Measurements from ENCODE around the gene TXNRD3.

The TXNRD3 gene

GRCh38 chr3:126654571-126655383 is at the start of gene TXNRD3:
TXNRD3 (minus strand) TSS chr3:126655124.
- DNase-seq (ENCODE audit: low read depth in 2 of 3, low spot score in 1 of 3): peak; percentile 55 to 73 (median 69)

DNA sequence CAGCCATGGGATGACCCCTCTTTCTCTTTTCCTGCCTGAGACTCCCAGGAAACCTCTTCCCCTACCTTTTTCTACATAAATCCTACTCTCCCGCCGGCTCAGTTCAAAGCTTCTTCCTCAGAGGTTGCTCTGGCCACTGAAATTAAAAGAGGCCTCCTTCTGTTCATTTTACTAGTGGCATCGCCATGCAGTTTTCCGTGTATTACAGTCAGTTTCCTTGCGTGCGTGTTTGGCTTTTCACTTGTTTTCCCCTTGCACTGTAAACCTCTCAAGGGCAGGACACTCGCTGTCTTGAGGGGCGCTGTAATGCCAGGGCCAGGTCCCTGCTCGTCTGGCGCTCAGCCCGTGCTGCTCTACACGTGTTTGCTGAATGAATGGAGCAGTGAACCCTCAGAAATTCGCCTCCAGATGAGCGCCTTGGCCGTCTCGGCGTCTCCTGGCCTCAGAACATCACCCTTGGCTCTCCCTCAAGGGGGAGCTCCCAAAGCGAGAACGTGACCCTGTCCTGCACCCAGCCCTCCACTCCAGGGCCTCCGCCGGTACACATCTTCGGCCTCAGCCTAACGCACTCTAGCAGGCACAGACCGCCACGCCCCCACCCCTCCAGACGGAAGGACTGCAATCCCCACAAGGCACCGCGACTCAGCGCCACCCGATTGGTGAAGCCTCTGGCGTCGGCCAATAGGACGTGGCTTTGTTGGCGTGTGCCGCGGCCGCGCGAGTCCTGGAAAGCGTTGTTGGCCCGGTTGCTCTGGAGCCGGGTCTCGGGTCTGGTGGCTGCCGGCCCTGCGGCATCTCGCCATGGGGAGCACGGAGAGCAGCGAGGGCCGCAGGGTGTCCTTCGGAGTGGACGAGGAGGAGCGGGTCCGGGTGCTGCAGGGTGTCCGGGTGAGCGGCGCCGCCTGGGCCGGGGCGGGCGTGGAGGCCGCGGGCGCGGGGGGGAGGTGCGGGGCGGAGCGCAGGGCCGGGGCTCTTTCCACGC is 48.9 kb upstream of the TXNRD3 start, which contains the start of gene CHCHD6:
Gene CHCHD6, plus strand, starts transcription at position 729 of the 982 bp plus-strand sequence. Its CDS starts 73 bp downstream, at position 802.
- DNase-seq (ENCODE audit: low read depth in 2 of 3, low spot score in 1 of 3): peak; percentile 92 to 96 (median 93)

- no peak for DNase-seq (ENCODE audit: low read depth in 2 of 3, low spot score in 1 of 3)
Observed at GRCh38 chr3:126699011-126699410, 44.1 kb upstream of the TXNRD3 start.

- no peak for DNase-seq (ENCODE audit: low read depth in 2 of 3, low spot score in 1 of 3)
Observed at GRCh38 chr3:126696701-126697267, 41.9 kb upstream of the TXNRD3 start.

- no peak for DNase-seq (ENCODE audit: low read depth in 2 of 3, low spot score in 1 of 3)
Observed at GRCh38 chr3:126693921-126694320, 39.0 kb upstream of the TXNRD3 start.

DNA sequence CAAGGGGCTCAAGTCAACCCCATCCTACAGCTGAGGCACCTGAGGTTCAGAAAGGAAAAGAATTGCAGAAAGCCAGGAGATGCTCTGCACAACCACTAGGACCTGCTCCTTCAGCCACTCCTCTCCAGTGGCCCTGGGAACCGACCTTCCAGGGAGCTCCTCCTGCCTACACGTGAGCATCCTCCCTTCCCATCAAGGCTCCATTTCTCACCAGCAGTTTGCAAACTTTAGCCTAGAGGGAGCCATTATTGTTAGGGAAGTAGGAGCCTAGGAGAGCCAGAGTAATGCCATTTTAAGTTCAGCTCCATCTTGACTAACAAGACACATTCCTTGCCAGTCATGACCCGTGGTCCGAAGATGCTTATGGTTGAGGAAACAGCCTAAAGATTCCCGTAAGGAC is 37.9 kb upstream of the TXNRD3 start:
- no peak for DNase-seq (ENCODE audit: low read depth in 2 of 3, low spot score in 1 of 3)

- DNase-seq (ENCODE audit: low read depth in 2 of 3, low spot score in 1 of 3): no peak
Observed at GRCh38 chr3:126691765-126692164, 36.8 kb upstream of the TXNRD3 start.

DNA sequence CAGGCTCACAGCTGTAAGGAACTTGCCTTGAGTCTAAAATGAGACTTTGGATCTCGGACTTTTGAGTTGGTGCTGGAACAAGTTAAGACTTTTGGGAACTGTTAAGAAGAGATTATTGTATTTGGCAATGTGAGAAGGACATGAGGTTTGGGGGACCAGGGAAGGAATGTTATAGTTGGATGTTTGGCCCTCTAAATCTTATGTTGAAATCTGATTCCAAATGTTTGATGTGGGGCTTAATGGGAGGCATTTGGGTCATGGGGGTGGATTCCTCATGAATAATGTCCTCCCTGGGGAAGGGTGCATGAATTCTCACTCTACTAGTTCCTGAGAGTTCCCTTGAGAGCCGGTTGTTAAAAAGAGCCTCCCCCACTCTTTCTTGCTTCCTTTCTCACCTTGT is 30.6 kb upstream of the TXNRD3 start:
- no peak for DNase-seq (ENCODE audit: low read depth in 2 of 3, low spot score in 1 of 3)

GRCh38 chr3:126685021-126685420 is 30.1 kb upstream of the TXNRD3 start:
- no peak for DNase-seq (ENCODE audit: low read depth in 2 of 3, low spot score in 1 of 3)

- no peak for DNase-seq (ENCODE audit: low read depth in 2 of 3, low spot score in 1 of 3)
Observed at GRCh38 chr3:126684218-126684751, 29.4 kb upstream of the TXNRD3 start.

DNA sequence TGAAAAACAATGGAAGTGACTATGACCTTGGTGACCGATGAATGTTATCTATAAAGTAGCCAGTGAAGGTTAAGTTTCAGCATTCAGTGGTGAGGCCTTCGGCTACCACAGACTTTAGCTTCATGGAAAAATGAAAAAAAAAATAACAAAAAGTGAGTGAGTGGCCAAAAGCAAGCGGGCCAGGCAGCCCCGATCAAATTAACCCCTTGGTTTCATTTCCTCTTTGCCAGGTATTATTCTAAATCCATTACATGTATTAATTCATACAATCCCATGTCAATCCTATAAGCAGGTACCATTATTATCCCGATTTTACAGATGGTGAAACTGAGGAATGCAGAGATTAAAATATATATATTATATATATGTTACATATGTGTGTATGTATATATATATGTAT is 28.1 kb upstream of the TXNRD3 start:
- no peak for DNase-seq (ENCODE audit: low read depth in 2 of 3, low spot score in 1 of 3)

DNA sequence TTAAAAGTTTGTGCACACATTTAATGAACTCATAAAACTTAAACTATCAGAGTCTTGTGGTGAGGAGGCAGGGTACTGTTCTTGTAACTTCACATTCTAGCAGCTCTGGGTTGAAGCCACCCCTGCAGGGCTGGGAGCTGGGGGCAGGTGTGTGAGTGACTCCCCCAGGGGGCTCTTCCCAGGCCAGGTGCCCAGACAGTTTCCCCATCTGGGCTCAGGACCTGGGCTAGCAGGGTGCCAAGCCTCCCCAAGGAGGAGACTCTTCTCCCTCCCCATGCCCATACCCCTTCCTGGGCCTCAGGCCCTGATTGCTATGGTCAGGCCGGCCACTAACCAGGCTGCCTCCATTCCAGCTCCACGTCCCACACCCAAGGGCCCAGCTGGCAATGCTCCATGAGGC is 27.1 kb upstream of the TXNRD3 start:
- no peak for DNase-seq (ENCODE audit: low read depth in 2 of 3, low spot score in 1 of 3)

DNA sequence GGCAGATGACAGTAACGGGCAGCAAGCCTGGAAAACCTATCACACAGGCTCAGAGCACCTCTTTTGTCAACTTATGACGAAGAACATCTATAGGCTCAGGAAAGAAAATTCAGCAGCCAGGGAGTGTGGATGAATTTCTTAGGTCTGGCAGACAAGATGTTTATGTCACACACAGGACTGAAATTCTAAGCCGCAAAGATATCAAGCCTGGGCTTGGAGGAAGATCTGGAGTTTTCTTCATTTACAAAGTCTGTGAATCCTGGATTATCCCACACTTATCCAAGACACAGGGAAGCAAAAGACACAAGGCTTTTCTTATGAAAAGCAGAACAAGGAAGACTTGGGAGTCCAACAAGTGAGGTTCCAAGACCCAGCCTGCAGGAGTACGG is 25.7 kb upstream of the TXNRD3 start:
- no peak for DNase-seq (ENCODE audit: low read depth in 2 of 3, low spot score in 1 of 3)

GRCh38 chr3:126679831-126680666 is 25.1 kb upstream of the TXNRD3 start:
- no peak for DNase-seq (ENCODE audit: low read depth in 2 of 3, low spot score in 1 of 3)

DNA sequence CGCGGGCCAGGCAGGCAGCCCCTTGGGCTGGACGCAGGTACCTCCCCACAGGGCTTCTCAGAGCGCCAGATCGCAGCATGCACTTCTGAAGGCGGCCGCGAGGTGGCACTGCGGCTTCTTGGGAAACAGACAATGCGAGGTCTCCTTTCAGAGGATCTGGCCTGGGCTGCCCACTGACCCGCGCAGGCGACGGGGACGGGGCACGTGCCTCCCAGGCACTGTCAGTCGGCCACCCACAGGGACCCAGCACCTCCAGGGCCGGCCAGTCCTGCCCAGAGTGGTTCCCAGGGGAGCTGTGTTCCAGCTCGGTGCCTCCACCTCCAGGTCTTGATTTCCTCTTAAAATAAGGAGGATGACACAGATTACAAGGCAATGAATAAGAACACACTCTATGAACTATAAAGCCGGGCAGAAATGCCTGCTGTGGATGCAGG is 24.4 kb upstream of the TXNRD3 start:
- peak; percentile 65 to 77 (median 73) for DNase-seq (ENCODE audit: low read depth in 2 of 3, low spot score in 1 of 3)

DNA sequence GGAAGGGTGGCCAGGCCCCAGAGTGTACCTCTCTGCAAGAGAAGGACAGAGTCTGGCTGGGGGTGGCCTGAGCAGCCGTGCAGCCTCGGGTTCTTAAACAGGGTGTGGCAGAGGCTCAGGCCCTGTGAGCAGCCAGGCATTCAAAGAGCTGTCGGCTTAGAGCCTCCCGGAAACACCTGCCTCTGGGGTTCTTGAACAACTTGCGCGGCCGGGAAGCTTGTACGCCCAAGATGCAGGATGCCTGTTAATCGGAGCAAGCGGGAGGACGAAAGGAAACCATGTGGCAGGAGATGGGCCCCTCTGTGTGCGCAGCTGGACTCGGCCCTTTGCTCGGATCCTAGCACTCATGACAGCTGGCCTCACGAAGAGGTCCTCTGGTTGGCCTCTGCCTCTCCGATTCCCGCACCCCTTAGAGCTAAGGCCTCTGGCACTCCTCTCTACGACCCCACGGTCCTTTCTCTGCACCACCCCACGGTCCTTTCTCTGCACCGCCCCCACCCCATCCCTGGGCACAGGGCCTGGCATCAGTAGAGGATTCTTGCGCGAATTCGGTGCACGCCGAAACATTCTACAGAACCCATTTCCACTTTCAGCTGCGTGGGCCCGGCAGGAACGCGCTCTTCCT is 23.9 kb upstream of the TXNRD3 start:
- DNase-seq (ENCODE audit: low read depth in 2 of 3, low spot score in 1 of 3): no peak

GRCh38 chr3:126677862-126678503 is 23.1 kb upstream of the TXNRD3 start:
- no peak for DNase-seq (ENCODE audit: low read depth in 2 of 3, low spot score in 1 of 3)

- no peak for DNase-seq (ENCODE audit: low read depth in 2 of 3, low spot score in 1 of 3)
Observed at GRCh38 chr3:126676919-126677705, 22.2 kb upstream of the TXNRD3 start.

- no peak for DNase-seq (ENCODE audit: low read depth in 2 of 3, low spot score in 1 of 3)
Observed at GRCh38 chr3:126672741-126673140, 17.8 kb upstream of the TXNRD3 start.

Measured in stimulated activated CD4-positive, alpha-beta T cell treated with anti-CD3 and anti-CD28 coated beads, Interleukin-12 subunit alpha, Interleukin-12 subunit beta, amount 100 ng/mL, for 48 hours (primary cell).